Measurements from ENCODE around the gene SUSD1.

- TF ChIP-seq, protein P1, sequence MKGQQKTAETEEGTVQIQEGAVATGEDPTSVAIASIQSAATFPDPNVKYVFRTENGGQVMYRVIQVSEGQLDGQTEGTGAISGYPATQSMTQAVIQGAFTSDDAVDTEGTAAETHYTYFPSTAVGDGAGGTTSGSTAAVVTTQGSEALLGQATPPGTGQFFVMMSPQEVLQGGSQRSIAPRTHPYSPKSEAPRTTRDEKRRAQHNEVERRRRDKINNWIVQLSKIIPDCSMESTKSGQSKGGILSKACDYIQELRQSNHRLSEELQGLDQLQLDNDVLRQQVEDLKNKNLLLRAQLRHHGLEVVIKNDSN (IDR thresholded peaks at IDR 0.05): no peak
- TF ChIP-seq TEAD4 (IDR thresholded peaks at IDR 0.05): no peak
- TF ChIP-seq, protein P2, sequence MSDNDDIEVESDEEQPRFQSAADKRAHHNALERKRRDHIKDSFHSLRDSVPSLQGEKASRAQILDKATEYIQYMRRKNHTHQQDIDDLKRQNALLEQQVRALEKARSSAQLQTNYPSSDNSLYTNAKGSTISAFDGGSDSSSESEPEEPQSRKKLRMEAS (IDR thresholded peaks at IDR 0.05): no peak
- no peak for TF ChIP-seq YY1 (IDR thresholded peaks at IDR 0.05; ENCODE audit: low read depth)
- no peak for TF ChIP-seq EP300 (IDR thresholded peaks at IDR 0.05; ENCODE audit: borderline replicate concordance)
- no peak for TF ChIP-seq TAF1 (IDR thresholded peaks at IDR 0.05; ENCODE audit: low read depth)
- no peak for TF ChIP-seq CEBPB (IDR thresholded peaks at IDR 0.05)
- TF ChIP-seq, protein P3, sequence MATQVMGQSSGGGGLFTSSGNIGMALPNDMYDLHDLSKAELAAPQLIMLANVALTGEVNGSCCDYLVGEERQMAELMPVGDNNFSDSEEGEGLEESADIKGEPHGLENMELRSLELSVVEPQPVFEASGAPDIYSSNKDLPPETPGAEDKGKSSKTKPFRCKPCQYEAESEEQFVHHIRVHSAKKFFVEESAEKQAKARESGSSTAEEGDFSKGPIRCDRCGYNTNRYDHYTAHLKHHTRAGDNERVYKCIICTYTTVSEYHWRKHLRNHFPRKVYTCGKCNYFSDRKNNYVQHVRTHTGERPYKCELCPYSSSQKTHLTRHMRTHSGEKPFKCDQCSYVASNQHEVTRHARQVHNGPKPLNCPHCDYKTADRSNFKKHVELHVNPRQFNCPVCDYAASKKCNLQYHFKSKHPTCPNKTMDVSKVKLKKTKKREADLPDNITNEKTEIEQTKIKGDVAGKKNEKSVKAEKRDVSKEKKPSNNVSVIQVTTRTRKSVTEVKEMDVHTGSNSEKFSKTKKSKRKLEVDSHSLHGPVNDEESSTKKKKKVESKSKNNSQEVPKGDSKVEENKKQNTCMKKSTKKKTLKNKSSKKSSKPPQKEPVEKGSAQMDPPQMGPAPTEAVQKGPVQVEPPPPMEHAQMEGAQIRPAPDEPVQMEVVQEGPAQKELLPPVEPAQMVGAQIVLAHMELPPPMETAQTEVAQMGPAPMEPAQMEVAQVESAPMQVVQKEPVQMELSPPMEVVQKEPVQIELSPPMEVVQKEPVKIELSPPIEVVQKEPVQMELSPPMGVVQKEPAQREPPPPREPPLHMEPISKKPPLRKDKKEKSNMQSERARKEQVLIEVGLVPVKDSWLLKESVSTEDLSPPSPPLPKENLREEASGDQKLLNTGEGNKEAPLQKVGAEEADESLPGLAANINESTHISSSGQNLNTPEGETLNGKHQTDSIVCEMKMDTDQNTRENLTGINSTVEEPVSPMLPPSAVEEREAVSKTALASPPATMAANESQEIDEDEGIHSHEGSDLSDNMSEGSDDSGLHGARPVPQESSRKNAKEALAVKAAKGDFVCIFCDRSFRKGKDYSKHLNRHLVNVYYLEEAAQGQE (IDR thresholded peaks at IDR 0.05; ENCODE audit: low read depth): no peak
- no peak for TF ChIP-seq ZBTB7A (IDR thresholded peaks at IDR 0.05; ENCODE audit: low read depth)
- TF ChIP-seq EGR1 (IDR thresholded peaks at IDR 0.05): no peak
- no peak for TF ChIP-seq CREB1 (IDR thresholded peaks at IDR 0.05; ENCODE audit: low read depth)
- no peak for TF ChIP-seq RAD21 (IDR thresholded peaks at IDR 0.05; ENCODE audit: low read depth)
- no peak for TF ChIP-seq NFIC (IDR thresholded peaks at IDR 0.05)
- TF ChIP-seq TCF12 (IDR thresholded peaks at IDR 0.05; ENCODE audit: low read depth): no peak
Observed at GRCh38 chr9:111991179-111991578, 183.9 kb downstream of the SUSD1 start.
